Endometrial microvascular endothelial cells (primary cell): Measurements from ENCODE around the gene TBC1D23. TPM values are rescaled to one million over a fixed set of nuclear protein-coding genes. Genes with fewer than 3 reads are reported as not detected.
"Not testable (repeated sequence)": the region's sequence is repeated elsewhere in the genome, so short reads cannot be mapped to it uniquely, and the experiment has no call there.

Source experiments
- in situ Hi-C: cut with HindIII; loops from 2 replicates; pipeline ENCODE4 v1.10.0; 2017; ENCODE audit warnings: low sequenced_read_pairs, low pct_unique_long_range_greater_than_20kb; ENCODE audit errors: inconsistent ontology term
- total RNA-seq: library from RNA; depleted of rRNA; stranded (reverse); fragments of >200 nt; gene quantifications from one replicate; pipeline ENCODE4 v1.2.3, GENCODE V29; 2015; ENCODE audit errors: inconsistent ontology term

TBC1D23 gene
- total RNA-seq, 1 donor from 2014 or later: 30.3 TPM

GRCh38 chr3:100252001-100252400, 8.8 kb upstream of the TBC1D23 start:
- in situ Hi-C loops: no loop called here

GRCh38 chr3:100254168-100254777, 6.5 kb upstream of the TBC1D23 start:
- in situ Hi-C loops: no loop called here

- in situ Hi-C loops: no loop called here
Observed at GRCh38 chr3:100256731-100257151, 4.1 kb upstream of the TBC1D23 start.

- in situ Hi-C loops: no loop called here
Observed at GRCh38 chr3:100257586-100257985, 3.2 kb upstream of the TBC1D23 start.

GRCh38 chr3:100260081-100260684, 609 bp upstream of the TBC1D23 start:
- in situ Hi-C loops: no loop called here

- in situ Hi-C loops: no loop called here
Observed at GRCh38 chr3:100261485-100261903, 702 bp downstream of the TBC1D23 start.

GRCh38 chr3:100262925-100263324, 2.1 kb downstream of the TBC1D23 start:
- in situ Hi-C loops: not testable (repeated sequence)

GRCh38 chr3:100263583-100263982, 2.8 kb downstream of the TBC1D23 start:
- in situ Hi-C loops: no loop called here

- in situ Hi-C loops: no loop called here
Observed at GRCh38 chr3:100264242-100264641, 3.5 kb downstream of the TBC1D23 start.

GRCh38 chr3:100265016-100265415, 4.2 kb downstream of the TBC1D23 start:
- in situ Hi-C loops: no loop called here

- in situ Hi-C loops: no loop called here
Observed at GRCh38 chr3:100266531-100266930, 5.7 kb downstream of the TBC1D23 start.

GRCh38 chr3:100268156-100268555, 7.4 kb downstream of the TBC1D23 start:
- in situ Hi-C loops: no loop called here

GRCh38 chr3:100269001-100269400, 8.2 kb downstream of the TBC1D23 start:
- in situ Hi-C loops: no loop called here

- in situ Hi-C loops: no loop called here
Observed at GRCh38 chr3:100269410-100270214, 8.8 kb downstream of the TBC1D23 start.

GRCh38 chr3:100270215-100270583, 9.4 kb downstream of the TBC1D23 start:
- in situ Hi-C loops: no loop called here

GRCh38 chr3:100271522-100271921, 10.7 kb downstream of the TBC1D23 start:
- in situ Hi-C loops: no loop called here

- in situ Hi-C loops: not testable (repeated sequence)
Observed at GRCh38 chr3:100272797-100273611, 12.2 kb downstream of the TBC1D23 start.

GRCh38 chr3:100274361-100274760, 13.6 kb downstream of the TBC1D23 start:
- in situ Hi-C loops: no loop called here

GRCh38 chr3:100277255-100277800, 16.5 kb downstream of the TBC1D23 start:
- in situ Hi-C loops: no loop called here
